IMR-90 (cell line): ENCODE results near the gene AGPS. TPM values are rescaled to one million over a fixed set of nuclear protein-coding genes. Genes with fewer than 3 reads are reported as not detected.

ENCODE experiments used
- ATAC-seq: fragments of 200-7000 bp; cut with Tn5 transposase; 2 replicates; pipeline ENCODE4 v1.9.1; 2020; ENCODE audit warnings: low read depth, mild to moderate bottlenecking, moderate library complexity
- BruUV-seq: library from RNA; stranded (reverse); fragments of 400-500 nt; replicated peaks from 2 replicates; lab custom pipeline; 2021; lab: Mats Ljungman, UMichigan
- CTCF ChIA-PET: fragments of 300-600 bp; formaldehyde crosslinking; extraction: SDS; loops from one replicate; lab custom pipeline; 2021; ENCODE audit warnings: antibody characterized with exemption; lab: Yijun Ruan, JAX
- POLR2A ChIA-PET: fragments of 300-600 bp; sonication (Branson Sonifier 250); formaldehyde crosslinking; loops from one replicate; lab custom pipeline; 2022; ENCODE audit warnings: antibody characterized with exemption; ENCODE audit not compliant: unreplicated experiment; lab: Charles Lee
- DNase-seq: peaks from one replicate; pipeline ENCODE4 v3.0.0; 2013
- H2AFZ ChIP-seq: replicated peaks from 2 replicates; pipeline ENCODE3; 2013; ENCODE audit warnings: low read length, mild to moderate bottlenecking; ENCODE audit not compliant: poor library complexity
- H2AK5ac ChIP-seq: 2 replicates; pipeline ENCODE4 v1.6.1; 2013; ENCODE audit warnings: low read depth, low read length, inconsistent platforms
- H2AK9ac ChIP-seq: replicated peaks from 2 replicates; pipeline ENCODE3; 2013; ENCODE audit warnings: mild to moderate bottlenecking, low read depth, low read length, moderate library complexity; ENCODE audit not compliant: poor library complexity
- H2BK120ac ChIP-seq: 2 replicates; pipeline ENCODE4 v1.6.1; 2013; ENCODE audit warnings: low read depth, low read length, inconsistent platforms
- H2BK15ac ChIP-seq: 3 replicates; pipeline ENCODE4 v1.6.1; 2013; ENCODE audit warnings: low read depth, low read length, inconsistent platforms
- H2BK20ac ChIP-seq: 2 replicates; pipeline ENCODE4 v1.6.1; 2013; ENCODE audit warnings: low read depth, mild to moderate bottlenecking, inconsistent platforms, low read length, moderate library complexity
- H2BK5ac ChIP-seq: 2 replicates; pipeline ENCODE4 v1.6.1; 2013; ENCODE audit warnings: mild to moderate bottlenecking, low read depth, low read length, inconsistent platforms; ENCODE audit not compliant: poor library complexity, severe bottlenecking
- H3K14ac ChIP-seq: replicated peaks from 2 replicates; pipeline ENCODE4 v1.6.1; 2013; ENCODE audit warnings: low read depth, low read length, inconsistent platforms
- H3K18ac ChIP-seq: 2 replicates; pipeline ENCODE4 v1.6.1; 2013; ENCODE audit warnings: low read depth, low read length, control low read depth
- H3K23ac ChIP-seq: 2 replicates; pipeline ENCODE4 v1.6.1; 2013; ENCODE audit warnings: low read depth, low read length, inconsistent platforms
- H3K27ac ChIP-seq: 2 replicates; pipeline ENCODE4 v1.5.1; 2013; ENCODE audit warnings: mild to moderate bottlenecking, control low read depth, low read length; ENCODE audit not compliant: insufficient read depth
- H3K27me3 ChIP-seq: 2 replicates; pipeline ENCODE4 v1.6.1; 2013; ENCODE audit warnings: low read length; ENCODE audit not compliant: control insufficient read depth, insufficient read depth
- H3K36me3 ChIP-seq: 2 replicates; pipeline ENCODE4 v1.6.1; 2013; ENCODE audit warnings: low read length, mixed read lengths; ENCODE audit not compliant: control insufficient read depth, insufficient read depth
- H3K4ac ChIP-seq: 2 replicates; pipeline ENCODE4 v1.6.1; 2013; ENCODE audit warnings: low read depth, low read length, inconsistent platforms
- H3K4me1 ChIP-seq: 2 replicates; pipeline ENCODE4 v1.6.1; 2013; ENCODE audit warnings: low read length, mixed read lengths; ENCODE audit not compliant: control insufficient read depth, insufficient read depth
- H3K4me2 ChIP-seq: 2 replicates; pipeline ENCODE4 v1.6.1; 2013; ENCODE audit warnings: low read depth, mild to moderate bottlenecking, control low read depth, low read length, moderate library complexity
- H3K4me3 ChIP-seq: 2 replicates; pipeline ENCODE4 v1.5.1; 2013; ENCODE audit warnings: low read depth, mild to moderate bottlenecking, control low read depth, low read length, moderate library complexity; ENCODE audit not compliant: insufficient read depth
- H3K56ac ChIP-seq: 2 replicates; pipeline ENCODE4 v1.6.1; 2013; ENCODE audit warnings: low read length, inconsistent platforms; ENCODE audit not compliant: insufficient read depth; ENCODE audit errors: extremely low read depth
- H3K79me1 ChIP-seq, 2 experiments: 2 replicates each; pipeline ENCODE4 v1.6.1; 2013; ENCODE audit warnings: low read length in 2 of 2, inconsistent platforms in 1 of 2, low read depth in 1 of 2
- H3K9ac ChIP-seq: 2 replicates; pipeline ENCODE4 v1.6.1; 2013; ENCODE audit warnings: low read depth, low read length, control low read depth
- H3K9me1 ChIP-seq: 2 replicates; pipeline ENCODE4 v1.6.1; 2013; ENCODE audit warnings: low read length, inconsistent platforms; ENCODE audit not compliant: insufficient read depth
- H3K9me3 ChIP-seq: 2 replicates; pipeline ENCODE4 v1.6.1; 2013; ENCODE audit warnings: low read length; ENCODE audit not compliant: control insufficient read depth, insufficient read depth
- H4K20me1 ChIP-seq: 2 replicates; pipeline ENCODE4 v1.6.1; 2013; ENCODE audit warnings: low read length, inconsistent platforms; ENCODE audit not compliant: insufficient read depth
- H4K5ac ChIP-seq: 2 replicates; pipeline ENCODE4 v1.6.1; 2013; ENCODE audit warnings: mild to moderate bottlenecking, low read depth, low read length, control low read depth
- H4K8ac ChIP-seq, 2 experiments: 2 replicates each; pipeline ENCODE4 v1.6.1; 2013; ENCODE audit warnings: low read depth in 2 of 2, low read length in 2 of 2, control low read depth in 1 of 2, inconsistent platforms in 1 of 2
- H4K91ac ChIP-seq: 2 replicates; pipeline ENCODE4 v1.6.1; 2013; ENCODE audit warnings: low read depth, low read length, inconsistent platforms; ENCODE audit not compliant: insufficient read depth
- CHD1 ChIP-seq: IDR thresholded peaks from 2 replicates; pipeline ENCODE4 v1.6.1; 2012; ENCODE audit warnings: low read depth, low read length, improper control_type of control experiment
- RAD21 ChIP-seq: IDR thresholded peaks from 2 replicates; pipeline ENCODE4 v1.6.1; 2012; ENCODE audit warnings: low read length, improper control_type of control experiment
- WGBS, 2 experiments: methylation state at CpG; one replicate each; pipeline versions ENCODE4 v1.1.5 to v1.1.7; 2013; ENCODE audit warnings: missing lambda C conversion rate in 2 of 2; ENCODE audit not compliant: insufficient read length in 1 of 2; ENCODE audit errors: extremely low coverage in 2 of 2; 5-methylcytosine and 5-hydroxymethylcytosine counted together
- dilution Hi-C: fragments of 300-500 bp; cut with HindIII; formaldehyde crosslinking; loops from one replicate; pipeline ENCODE4 v1.14.3; 2018; ENCODE audit warnings: low sequenced_read_pairs; ENCODE audit not compliant: unreplicated experiment
- in situ Hi-C: fragments of 300-500 bp; cut with MboI; formaldehyde crosslinking; loops from 3 replicates; pipeline ENCODE4 v1.14.3; 2019; ENCODE audit warnings: low sequenced_read_pairs, inconsistent platforms, mixed read lengths
- intact Hi-C: fragments of 100-400 bp; cut with micrococcal nuclease; formaldehyde crosslinking; loops from 2 replicates; pipeline ENCODE4 v1.10.0; 2022
- polyA plus RNA-seq, 3 experiments: library from polyadenylated mRNA; depleted of rRNA; stranded (reverse); fragments of >200 nt; gene quantifications; 2 replicates each; pipeline ENCODE4 v1.2.3, GENCODE V29; 2012; ENCODE audit warnings: low replicate concordance in 1 of 3
- total RNA-seq: library from RNA; depleted of rRNA; stranded (reverse); fragments of >200 nt; gene quantifications from 2 replicates; pipeline ENCODE4 v1.2.3, GENCODE V29; 2012
- TF ChIP-seq, protein P1 (sequence below): fragments of 150-350 bp; IDR thresholded peaks from 2 replicates; pipeline ENCODE4 v1.6.1; 2016; ENCODE audit warnings: low read depth, mild to moderate bottlenecking, low read length, moderate library complexity, borderline replicate concordance
- TF ChIP-seq, protein P2 (sequence below): conservative IDR thresholded peaks from 2 replicates; pipeline ENCODE4 v1.5.1; 2012; ENCODE audit warnings: mild to moderate bottlenecking, low read depth, low read length, improper control_type of control experiment

The AGPS gene
- total and polyA plus RNA-seq, 2 of the 4 experiments (the other 2 are of a cell fraction) = 6.6 to 18.6 TPM

DNA sequence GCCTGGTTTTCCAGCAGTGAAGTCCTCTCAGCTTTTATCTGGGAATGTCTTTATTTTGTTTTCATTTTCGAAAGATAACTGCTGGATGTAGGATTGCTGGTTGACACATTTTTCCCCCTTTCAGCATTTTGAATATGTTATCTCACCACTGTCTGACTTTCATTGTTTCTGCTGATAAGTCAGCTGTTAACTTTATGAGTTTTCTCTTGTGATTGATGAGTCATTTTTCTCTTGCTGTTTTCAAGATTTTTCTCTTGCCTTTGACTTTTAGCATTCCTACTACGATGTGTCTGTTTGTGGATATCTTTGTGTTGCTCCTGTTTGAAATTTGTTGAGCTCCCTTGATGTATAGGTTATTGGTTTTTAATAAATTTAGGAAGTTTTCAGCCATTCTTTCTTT, 85.5 kb downstream of the AGPS start:
- Histone ChIP-seq H2BK120ac (no peak overlapping the region), H3K23ac (no peak overlapping the region), H4K20me1 (no peaks in the 10 kb centered on the region), H2BK15ac (no peak overlapping the region), H4K8ac (no peak overlapping the region), H4K91ac (no peak overlapping the region), H3K4me1 (peaks cover 3% of the 10 kb centered on the region), H2AK5ac (no peak overlapping the region), H2BK5ac (no peak overlapping the region), H3K4ac (no peak overlapping the region), H3K14ac (no peak overlapping the region), H3K9me3 (no peaks in the 10 kb centered on the region), H3K79me1 (peaks cover 4 to 6% of the 10 kb centered on the region in 2 experiments; a peak in 2 of 4 replicates), H3K9ac (no peak overlapping the region), H3K27ac (no peak overlapping the region), H2AK9ac (no peak overlapping the region), H3K9me1 (no peaks in the 10 kb centered on the region), H3K4me3 (no peak overlapping the region), H3K27me3 (no peaks in the 10 kb centered on the region), H3K36me3 (peaks cover 5% of the 10 kb centered on the region; the same call in 1 of the 2 replicates), H3K56ac (no peak overlapping the region), H3K4me2 (no peak overlapping the region), H3K18ac (no peak overlapping the region), H2BK20ac (no peak overlapping the region), H4K5ac (no peak overlapping the region), H2AFZ (no peak overlapping the region)
- DNase-seq (no peak), ATAC-seq (no peak)
- TF ChIP-seq, protein P1, sequence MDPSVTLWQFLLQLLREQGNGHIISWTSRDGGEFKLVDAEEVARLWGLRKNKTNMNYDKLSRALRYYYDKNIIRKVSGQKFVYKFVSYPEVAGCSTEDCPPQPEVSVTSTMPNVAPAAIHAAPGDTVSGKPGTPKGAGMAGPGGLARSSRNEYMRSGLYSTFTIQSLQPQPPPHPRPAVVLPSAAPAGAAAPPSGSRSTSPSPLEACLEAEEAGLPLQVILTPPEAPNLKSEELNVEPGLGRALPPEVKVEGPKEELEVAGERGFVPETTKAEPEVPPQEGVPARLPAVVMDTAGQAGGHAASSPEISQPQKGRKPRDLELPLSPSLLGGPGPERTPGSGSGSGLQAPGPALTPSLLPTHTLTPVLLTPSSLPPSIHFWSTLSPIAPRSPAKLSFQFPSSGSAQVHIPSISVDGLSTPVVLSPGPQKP = no peak
- TF ChIP-seq CHD1 = no peak
- TF ChIP-seq, protein P2, sequence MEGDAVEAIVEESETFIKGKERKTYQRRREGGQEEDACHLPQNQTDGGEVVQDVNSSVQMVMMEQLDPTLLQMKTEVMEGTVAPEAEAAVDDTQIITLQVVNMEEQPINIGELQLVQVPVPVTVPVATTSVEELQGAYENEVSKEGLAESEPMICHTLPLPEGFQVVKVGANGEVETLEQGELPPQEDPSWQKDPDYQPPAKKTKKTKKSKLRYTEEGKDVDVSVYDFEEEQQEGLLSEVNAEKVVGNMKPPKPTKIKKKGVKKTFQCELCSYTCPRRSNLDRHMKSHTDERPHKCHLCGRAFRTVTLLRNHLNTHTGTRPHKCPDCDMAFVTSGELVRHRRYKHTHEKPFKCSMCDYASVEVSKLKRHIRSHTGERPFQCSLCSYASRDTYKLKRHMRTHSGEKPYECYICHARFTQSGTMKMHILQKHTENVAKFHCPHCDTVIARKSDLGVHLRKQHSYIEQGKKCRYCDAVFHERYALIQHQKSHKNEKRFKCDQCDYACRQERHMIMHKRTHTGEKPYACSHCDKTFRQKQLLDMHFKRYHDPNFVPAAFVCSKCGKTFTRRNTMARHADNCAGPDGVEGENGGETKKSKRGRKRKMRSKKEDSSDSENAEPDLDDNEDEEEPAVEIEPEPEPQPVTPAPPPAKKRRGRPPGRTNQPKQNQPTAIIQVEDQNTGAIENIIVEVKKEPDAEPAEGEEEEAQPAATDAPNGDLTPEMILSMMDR = no peak
- TF ChIP-seq RAD21 = no peak
- no TSS peak for BruUV-seq
- in situ Hi-C loops = no loop called here
- no CpG with 5 or more reads among the region's 2 CpGs for WGBS, 2 experiments
- POLR2A ChIA-PET = no interaction called here
- dilution Hi-C loops = no loop called here
- CTCF ChIA-PET = interaction anchor here (1.1 kb wide), 1 partner anchor 12 kb away, joined by 3 read pairs; no protein-coding TSS in a partner anchor
- intact Hi-C loops = no loop called here
